GM19240 (cell line): ENCODE results near the gene RPL28.
"Not testable (repeated sequence)": the region's sequence is repeated elsewhere in the genome, so short reads cannot be mapped to it uniquely, and the experiment has no call there.

Experiments
- DNase-seq: peaks from one replicate; pipeline ENCODE4 v3.0.0; 2011; ENCODE audit warnings: low spot score; ENCODE audit not compliant: insufficient read length

RPL28 gene

DNA sequence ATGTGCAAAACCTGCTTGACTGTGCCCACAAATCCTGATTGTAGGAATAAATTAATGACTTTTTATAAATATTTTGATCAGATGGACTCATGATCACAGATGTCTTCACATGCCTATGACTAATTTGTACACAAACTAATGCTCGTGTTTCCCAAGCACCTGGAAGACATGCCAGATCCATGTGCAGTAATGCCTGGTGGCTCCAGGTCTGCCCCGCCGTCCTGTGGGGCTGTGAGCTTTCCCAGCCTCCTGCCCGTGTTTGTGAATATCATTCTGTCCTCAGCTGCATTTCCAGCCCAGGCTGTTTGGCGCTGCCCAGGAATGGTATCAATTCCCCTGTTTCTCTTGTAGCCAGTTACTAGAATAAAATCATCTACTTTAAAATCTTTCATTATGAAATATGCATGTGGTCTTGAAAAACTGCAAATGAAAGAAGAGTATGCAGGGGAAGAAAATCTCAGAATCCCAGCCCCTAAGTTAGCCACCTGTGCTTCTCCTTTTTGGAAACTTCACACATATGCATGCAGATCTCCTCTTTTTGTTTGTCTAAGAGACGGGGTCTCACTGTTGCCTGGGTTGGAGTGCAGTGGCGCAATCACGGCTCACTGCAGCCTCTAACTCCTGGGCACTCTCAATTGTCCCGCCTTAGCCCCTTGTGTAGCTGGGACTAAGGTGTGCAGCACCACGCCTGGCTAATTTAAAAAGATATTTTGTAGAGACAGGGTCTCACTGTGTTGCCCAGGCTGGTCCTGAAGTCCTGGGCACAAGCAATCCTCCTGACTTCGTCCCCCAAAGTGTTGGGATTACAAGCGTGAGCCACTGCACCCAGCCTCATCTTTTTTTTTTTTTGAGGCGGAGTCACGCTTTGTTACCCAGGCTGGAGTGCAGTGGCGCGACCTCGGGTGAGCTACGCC is 6.2 kb downstream of the RPL28 start:
- DNase-seq = no peak

DNA sequence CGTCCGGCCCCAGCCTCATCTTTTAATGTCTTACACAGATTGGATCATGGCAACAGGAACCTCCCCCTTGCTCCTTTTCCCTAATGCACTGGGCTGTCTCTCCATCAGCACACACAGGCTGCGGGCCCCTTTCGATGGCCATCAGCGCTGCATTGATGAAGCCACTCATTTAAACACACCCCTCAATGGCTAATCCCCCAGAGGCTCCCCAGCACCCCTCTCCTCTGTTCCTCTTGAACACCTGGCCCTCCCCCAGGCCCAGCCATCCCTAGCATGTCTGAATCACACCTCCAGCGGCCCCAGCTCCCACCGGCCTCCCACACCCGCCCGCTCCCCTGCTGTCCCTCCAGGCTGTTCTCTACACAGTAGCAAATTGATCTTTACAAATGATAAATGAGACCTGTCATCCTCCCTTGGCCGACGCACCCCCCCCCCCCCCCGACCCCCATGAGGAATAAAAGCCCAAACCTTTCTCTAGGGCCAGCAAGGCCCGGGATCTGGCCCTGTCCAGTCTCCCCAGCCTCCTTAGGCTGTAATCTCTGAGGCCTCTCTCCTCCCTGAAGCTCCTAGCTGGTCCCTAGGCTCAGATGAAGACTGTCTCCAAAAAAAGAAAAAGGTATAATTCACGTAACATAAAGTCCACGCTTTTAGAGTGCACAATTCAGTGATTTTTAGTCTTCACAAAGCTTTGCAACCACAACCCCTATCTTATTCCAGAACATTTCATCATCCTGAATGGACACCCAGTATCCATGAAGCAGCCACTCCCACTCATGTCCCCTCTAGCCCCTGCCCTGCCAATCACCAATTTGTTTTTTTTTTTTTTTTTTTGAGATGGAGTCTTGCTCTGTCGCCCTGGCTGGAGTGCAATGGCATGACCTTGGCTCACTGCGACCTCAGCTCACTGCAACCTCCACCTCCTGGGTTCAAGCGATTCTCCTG is 7.4 kb downstream of the RPL28 start:
- DNase-seq = no peak

DNA sequence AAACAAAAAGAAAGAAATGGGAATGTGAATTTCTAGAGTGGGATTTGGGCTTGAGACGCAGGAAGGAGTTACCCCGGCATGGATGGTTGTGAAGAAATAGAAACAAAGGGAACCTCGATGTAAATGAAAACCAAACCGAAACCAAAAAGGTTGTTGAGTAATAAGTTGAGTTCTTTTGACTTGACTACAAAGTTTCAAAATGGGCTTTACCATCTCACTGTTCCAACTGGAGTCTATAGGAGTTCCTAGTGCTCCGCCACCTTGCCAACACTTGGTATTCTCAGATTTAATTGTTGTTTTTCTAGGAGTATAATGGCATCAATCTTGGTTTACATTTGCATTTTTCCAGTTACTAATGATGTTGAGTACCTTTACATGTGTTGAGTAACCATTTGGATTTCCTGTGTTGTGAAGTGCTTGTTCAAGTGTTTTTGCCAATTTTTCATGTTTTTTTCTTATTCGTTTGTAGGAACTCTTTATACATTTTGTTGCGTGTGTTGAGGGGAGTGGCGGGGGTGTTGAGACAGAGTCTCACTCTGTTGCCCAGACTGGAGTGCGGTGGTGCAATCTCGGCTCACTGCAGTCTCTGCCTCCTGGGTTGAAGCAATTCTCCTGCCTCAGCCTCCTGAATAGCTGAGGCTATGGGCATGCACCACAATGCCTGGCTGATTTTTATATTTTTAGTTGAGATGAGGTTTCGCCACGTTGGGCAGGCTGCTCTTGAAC is 12.6 kb downstream of the RPL28 start:
- no peak for DNase-seq

DNA sequence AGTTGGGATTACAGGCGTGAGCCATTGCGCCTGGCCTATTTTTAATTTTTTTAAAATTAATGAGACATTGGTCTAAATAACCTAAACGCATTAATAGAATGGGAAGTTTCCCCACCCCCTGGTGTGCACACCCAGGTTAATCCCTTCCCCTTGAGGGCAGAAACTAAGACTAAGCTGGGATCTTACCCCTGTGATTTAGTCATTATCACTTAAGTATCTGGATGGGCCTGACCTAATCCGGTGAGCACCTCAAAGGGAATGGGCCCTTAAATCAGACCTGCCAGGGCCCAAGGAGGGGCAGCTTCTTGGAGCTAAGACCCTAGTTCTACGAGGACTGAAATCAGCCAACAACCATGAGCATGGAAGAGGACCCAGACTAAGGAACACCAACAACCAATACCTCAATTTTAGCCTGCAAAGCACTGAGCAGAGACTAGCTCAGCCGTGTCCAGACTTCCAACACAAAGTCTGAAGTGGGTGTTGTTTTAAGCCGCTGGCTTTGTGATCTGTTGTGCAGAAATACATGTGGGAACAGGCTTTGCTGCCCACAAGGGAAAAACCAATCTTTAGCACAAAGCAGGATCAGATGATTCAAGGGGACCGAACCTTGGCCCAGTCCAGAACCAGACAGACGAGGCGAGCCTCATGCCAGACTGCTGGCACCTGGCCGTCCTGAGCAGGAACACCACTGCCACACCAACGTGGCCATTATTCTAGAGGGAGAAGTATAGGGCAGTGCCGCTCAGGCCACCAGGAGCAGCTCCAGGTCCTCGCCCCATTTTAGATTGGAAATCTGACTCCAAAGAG is 14.8 kb downstream of the RPL28 start:
- no peak for DNase-seq

DNA sequence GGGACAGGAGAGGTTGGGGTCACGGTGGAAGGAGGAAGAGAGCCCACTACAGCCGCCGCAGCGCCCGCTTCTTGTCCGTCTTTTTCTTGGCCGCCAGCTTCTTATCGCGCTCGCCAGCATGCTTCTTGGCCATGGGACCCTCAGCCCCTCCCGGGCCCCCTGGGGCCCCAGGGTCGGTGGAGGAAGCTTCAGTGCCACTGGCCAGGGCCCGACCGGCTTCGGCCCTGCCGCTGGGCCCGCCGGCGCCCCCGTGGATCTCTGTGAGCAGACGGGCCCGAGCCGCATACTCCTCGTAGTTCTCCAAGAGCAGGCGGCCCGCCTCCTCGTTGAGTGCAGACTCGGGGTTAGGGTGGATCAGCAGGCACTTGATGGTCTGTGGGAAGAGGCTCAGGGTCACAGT is 15.7 kb downstream of the RPL28 start:
- DNase-seq = not testable (repeated sequence)

DNA sequence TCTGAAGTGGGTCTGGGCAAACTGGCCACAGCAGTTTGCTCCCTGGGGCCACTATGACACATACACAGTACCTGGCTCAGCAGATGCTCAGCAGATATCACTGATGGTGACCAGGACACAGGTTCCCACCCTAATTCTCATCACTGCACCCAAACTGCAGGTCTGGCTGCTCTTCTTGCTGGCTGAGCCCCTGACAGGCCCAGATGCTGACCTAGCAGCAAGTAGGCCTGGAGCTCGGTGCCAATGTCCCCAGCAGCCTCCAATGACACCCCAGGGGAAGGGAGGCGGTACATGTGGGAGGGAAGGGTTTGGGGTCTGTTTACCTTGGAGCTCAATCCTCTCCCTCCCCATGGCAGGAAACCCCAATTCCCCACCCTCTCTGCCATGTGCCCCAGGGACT is 16.8 kb downstream of the RPL28 start:
- DNase-seq = no peak

DNA sequence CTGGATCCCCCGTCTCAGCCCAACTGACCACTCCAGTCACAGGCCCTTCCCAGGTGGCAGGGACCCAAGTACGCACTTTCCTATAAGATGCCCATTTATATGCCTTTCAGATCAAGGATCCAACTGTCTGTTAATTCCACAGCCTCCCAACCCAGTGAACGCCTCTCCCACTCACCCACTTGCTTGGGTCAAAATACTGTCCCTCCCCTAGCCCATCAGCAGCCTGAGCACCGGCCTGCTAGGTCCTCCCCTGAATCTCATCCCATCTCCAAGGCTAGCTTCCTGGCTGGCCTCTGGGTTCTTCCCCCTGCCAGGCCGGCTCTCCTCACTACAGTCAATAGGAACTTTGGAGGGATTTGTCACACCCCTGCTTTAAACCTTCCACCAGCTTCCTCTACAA is 19.9 kb downstream of the RPL28 start:
- DNase-seq = no peak

DNA sequence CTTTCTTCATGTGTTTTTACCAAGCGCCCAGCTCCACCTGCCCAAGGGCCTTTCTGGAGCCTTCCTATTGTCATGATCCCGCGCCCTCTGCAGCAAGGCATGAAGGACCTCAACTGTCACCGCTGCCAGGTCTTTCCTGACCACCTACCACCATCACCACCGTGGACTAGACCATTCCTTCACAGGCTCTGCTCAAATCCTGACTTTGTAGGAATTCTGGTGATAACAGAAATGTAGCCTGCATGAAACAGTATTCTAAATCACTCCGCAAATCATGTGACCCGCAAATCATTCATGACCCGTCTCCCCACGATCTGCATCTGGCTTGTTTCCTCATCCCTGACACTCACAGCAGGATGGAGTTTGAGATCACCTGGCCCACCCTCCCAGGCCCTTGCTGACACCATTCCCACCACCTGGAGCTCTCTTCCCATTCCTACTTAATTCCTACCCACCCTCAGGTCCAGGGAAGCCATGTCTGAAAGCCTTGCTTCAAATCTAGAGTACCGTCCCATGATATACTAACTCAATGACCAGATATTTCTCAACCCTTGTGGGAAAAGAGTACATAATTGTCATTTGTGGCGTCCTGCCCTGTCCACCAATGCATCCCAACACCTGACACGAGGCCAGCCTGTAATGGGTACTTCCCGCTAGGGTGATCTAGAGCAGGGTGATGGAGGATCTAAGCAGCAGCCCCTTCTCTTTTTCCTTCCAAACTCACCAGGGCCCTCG is 20.5 kb downstream of the RPL28 start:
- no peak for DNase-seq

DNA sequence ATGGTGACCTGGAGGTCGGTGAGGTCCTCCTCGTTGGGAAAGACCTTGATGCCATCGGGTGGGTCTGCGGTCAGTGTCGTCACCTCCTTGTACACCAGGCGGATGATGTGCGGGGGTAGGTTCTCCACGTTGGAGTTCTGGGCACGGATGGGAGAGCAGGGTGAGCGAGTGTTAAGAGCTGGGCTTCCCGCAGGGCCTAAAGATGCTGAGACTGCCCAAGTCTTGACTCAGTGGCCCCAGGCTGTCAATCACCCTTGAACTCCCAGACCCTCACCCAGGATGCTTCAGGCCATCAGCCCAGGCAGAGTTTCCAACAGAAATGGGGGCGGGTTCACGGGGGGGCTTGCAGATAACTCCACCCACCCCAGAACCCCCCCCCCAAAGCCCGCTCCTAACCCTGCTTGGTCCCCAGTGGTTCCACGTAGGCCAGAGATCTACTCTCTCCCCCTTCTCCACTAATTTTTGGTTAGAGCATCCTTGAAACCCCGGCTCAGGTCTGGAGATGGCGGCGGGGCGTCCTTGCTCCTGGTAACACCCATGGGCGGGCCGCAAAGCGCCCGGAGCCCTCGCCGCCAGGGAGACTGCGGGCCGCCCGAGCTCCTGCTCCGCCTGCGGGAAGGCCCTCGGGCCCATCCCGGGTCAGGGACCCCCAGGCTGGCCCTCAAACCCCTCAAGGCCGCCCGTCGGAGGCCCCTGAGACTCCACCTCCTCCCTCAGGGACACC is 21.3 kb downstream of the RPL28 start:
- DNase-seq = no peak

DNA sequence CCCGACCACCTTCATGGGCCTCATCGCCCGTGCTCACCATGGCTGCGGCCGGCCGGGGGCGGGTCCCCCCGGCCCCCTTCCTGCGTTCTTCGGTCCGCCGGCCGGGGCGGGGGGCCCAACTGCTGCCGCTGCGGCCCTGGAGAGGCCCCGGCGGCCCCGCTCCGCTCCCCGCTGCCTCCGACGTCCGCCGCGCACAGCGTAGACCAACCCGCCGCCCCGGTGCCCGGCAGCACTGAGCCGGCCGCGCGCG is 21.7 kb downstream of the RPL28 start, which contains the start of gene UBE2S:
TSS of gene UBE2S (minus strand) at position 239 of the 250 bp plus-strand sequence. CDS start at position 40, 199 bp downstream.
- DNase-seq = not testable (repeated sequence)

DNA sequence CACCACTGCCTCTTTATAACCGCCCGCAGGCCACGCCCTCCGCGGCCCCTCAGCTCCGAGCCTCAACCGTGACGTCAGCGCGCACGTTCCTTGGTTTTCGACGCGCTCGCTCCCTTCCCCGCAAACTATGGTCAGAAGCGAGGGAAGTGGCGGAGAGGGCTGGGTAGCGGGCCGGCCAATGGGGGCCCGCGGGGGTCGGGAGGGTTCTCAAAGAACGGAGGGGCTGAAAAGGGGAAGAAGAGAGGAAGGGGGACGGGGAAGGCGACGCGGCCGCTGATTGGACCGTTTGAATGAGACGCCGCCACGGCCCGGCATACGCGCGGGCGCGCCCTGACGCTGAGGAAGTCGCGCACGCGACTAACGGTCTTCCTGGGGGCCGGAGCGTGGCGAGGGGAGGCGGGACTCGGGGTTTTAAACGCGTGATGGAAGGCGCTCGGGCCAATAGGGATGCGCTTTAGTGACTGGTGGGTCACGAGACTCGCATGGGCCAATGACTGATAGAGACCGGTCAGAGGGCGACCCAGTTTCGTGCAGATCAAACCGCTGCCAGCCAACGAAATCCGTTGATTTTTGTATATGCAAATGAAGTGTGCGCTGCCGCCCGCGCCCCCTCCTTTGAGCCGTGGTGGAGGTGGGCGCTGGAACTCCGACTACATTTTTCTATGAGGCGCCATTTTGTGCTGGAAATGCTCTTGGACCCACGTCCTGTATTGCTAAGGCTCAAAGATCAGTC is 22.2 kb downstream of the RPL28 start:
- DNase-seq = peak; percentile 99

DNA sequence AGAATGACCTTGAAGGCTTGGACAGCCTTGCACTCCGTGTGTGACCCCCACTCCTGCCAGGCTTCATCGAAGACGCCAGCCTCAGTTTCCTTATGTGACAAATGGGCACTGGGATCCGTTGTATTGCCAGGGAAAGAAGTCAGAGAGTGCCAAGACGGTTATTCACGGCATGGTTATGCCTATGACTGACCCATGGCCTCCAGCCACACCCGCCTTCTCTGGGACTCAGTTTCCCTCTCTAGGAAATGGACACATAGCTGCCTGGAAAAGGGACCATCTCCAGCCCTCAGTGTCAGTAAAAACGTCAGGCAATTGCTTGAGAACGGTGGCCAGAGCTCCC is 22.8 kb downstream of the RPL28 start:
- DNase-seq = no peak

DNA sequence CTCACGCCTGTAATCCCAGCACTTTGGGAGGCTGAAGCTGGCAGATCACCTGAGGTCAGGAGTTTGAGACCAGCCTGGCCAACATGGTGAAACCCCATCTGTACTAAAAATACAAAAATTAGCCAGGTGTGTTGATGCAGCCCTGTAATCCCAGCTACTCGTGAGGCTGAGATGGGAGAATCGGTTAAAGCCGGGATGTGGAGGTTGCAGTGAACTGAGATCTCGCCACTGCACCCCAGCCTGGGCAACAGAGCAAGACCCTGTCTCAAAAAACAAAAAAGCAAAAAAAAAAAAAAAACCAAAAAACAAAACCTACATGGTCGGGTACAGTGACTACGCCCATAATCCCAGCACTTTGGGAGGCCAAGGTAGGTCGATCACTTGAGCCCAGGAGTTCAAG is 23.4 kb downstream of the RPL28 start:
- DNase-seq = not testable (repeated sequence)

DNA sequence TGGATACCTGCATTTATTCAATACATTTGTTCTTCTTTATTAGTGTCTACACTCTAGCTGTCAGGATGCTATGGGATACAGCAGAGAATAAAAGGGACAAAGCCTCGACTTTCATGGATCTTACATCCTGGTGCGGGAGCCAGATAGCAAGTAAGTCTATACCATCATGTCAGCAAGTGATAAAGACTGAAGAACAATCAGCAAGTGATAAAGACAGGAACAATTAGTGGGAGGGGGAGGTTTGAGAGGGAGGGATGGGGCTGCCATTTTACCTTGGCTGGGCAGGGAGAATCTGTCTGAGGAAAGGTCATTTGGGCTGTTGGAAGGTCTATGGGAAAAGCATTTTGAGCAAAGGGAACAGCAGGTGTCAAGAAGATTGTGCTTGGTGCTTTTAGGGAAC is 24.4 kb downstream of the RPL28 start:
- DNase-seq = no peak

DNA sequence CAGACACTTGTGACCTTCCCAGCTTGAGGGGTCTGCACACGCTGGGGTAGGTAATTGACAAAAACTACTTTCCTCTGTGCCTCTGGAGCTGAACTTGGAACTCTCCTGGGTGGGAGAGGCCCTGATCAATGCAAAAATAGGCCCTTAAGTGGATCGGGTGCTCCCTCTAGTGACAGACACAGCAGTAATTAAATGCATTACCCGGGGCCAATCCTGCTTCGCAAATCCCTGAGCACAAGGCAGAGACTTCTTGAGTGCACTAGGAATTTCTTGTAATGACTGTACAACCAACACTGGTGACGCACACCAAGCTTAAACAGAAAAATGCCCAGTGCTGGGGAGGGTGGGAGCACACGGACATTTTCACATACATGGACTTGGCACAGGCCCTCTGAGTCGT is 32.5 kb downstream of the RPL28 start:
- DNase-seq = no peak

DNA sequence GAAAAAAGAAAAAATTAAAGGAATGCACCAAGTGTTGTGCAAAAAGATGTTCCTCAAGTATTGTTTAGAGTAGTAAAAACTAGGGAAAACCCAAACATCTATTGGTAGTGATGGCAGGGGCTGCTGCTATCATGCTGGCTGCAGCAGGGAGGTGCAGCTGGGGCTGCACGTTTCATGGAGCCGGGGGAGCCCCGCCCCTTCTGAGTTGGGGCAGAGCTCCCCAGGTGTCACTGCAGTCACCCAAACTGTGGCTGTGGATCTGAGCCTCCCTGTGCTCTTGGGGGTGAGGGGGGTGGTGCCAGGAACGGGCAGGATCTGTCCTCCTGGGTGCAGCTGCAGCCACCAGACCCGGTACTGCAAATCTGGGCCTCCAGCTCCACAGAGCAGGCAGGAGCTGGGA is 33.4 kb downstream of the RPL28 start:
- no peak for DNase-seq

DNA sequence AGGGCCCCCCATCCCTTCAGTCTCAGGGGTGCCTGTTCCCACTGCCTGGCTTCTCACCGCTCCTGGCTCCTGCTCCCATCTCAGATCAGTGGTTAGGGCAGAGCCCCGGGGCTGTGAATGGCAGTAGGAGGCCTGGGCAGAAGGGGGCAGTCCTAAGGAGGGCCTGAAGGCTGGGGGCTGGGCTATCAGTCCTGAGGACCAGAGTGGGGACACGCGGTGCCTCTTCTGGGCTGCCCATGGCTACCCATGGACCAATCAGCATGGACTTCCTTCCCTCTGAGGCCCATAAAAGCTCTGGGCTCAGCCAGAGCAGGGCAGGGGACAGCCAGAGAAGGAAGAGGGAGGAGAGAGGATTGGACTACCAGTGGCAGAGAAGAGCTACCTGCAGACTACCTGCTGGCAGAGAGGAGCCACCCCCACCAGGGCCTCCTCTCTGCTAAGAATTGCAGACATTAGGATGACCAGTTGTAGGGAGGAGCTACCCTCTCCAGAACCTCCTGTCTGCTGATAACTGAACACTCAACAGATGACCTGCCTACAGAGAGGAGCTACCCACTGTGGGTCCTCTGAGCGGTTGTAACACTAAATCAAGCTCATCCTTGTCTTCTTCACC is 34.0 kb downstream of the RPL28 start:
- DNase-seq = no peak

DNA sequence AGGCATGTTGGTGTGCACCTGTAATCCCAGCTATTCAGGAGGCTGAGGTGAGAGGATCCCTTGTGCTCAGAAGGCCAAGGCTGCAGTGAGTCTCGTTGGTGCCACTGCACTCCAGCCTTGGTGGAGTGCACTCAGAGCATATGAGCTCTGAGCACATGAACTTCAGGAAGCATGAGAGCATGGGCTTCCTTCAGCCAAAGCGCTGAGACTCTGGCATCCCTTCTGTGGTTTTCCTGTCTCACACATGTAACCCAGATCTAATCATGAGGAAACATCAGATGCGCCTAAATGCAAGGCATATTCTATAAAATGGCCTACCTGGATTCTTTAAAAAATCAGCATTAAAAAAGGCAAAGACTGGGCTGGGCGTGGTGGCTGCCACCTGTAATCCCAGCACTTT is 35.5 kb downstream of the RPL28 start:
- not testable (repeated sequence) for DNase-seq
